MG63 (cell line): ENCODE measurements around the gene MAPK7. TPM values are rescaled to one million over a fixed set of nuclear protein-coding genes. Genes with fewer than 3 reads are reported as not detected.
A peak's percentile ranks its signal among the peaks of the same experiment; 100 is the strongest.

Experiments used
- DNase-seq: peaks from one replicate; pipeline ENCODE4 v3.0.0-alpha.2; 2020
- H3K27me3 ChIP-seq: fragments of 250-450 bp; sonication (Bioruptor Pico); 2 replicates; pipeline ENCODE4 v1.5.1; 2020; ENCODE audit warnings: mild to moderate bottlenecking, moderate library complexity
- H3K36me3 ChIP-seq: fragments of 250-450 bp; sonication (Bioruptor Pico); 2 replicates; pipeline ENCODE4 v1.5.1; 2020; ENCODE audit warnings: mild to moderate bottlenecking, moderate library complexity
- H3K4me3 ChIP-seq: fragments of 250-450 bp; sonication (Bioruptor Pico); 2 replicates; pipeline ENCODE4 v1.5.1; 2020; ENCODE audit warnings: mild to moderate bottlenecking, moderate library complexity
- H3K9me3 ChIP-seq: fragments of 250-450 bp; sonication (Bioruptor Pico); 2 replicates; pipeline ENCODE4 v1.5.1; 2020; ENCODE audit warnings: mild to moderate bottlenecking, moderate library complexity
- total RNA-seq: library from RNA; depleted of rRNA; stranded (reverse); fragments of >200 nt; shearing (Covaris generic); gene quantifications from 2 replicates; pipeline ENCODE4 v1.2.3, GENCODE V29; 2014; ENCODE audit warnings: low replicate concordance

Gene MAPK7
- total RNA-seq, 1 experiment from 2014 or later = 2.8 TPM

GRCh38 chr17:19399750-19400450 lies 21.6 kb downstream of the MAPK7 start:
- Histone ChIP-seq H3K9me3 (no peaks in the 10 kb centered on the region), H3K36me3 (no peaks in the 10 kb centered on the region), H3K4me3 (no peak overlapping the region), H3K27me3 (no peaks in the 10 kb centered on the region)
- no peak for DNase-seq

DNA sequence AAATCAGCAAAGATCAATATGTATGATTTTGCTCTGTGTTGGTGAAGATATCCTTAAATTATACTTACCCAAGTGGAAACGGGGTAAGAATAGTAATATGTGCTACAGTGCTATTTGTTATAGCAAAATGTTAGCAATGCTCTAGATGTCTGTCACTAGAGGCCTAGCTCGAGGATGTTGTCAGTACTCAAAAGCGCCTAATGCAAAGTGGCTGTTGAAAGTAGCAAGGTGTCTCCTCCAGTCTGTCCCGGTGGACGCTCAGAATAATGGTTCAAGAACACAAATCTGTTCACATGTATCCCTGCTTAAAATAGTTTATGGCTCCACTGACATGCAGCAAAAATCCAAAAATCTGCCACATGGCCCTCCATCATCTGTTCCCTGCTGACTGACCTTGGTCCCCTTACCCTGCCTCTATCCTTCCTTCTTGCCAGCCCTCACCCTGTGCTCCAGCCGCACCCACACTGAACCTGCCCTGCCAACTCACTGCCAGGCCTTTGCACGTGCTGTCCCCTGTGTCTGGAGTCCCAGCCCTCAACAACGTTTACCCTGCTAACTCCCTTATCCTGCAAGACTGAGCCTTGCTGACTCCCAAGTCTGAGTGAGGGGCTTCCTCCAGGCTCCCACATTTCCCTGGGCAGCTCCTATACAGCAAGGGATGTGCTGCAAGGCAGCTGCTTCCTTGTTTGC lies 23.2 kb downstream of the MAPK7 start:
- no peaks in the 10 kb centered on the region for H3K27me3 ChIP-seq
- H3K4me3 ChIP-seq = no peak overlapping the region
- no peaks in the 10 kb centered on the region for H3K36me3 ChIP-seq
- H3K9me3 ChIP-seq = no peaks in the 10 kb centered on the region
- no peak for DNase-seq

GRCh38 chr17:19402171-19402570 lies 23.9 kb downstream of the MAPK7 start:
- Histone ChIP-seq H3K27me3 (no peaks in the 10 kb centered on the region), H3K4me3 (no peak overlapping the region), H3K36me3 (no peaks in the 10 kb centered on the region), H3K9me3 (no peaks in the 10 kb centered on the region)
- DNase-seq = no peak

GRCh38 chr17:19403021-19403420 lies 24.7 kb downstream of the MAPK7 start:
- Histone ChIP-seq H3K9me3 (no peaks in the 10 kb centered on the region), H3K27me3 (no peaks in the 10 kb centered on the region), H3K4me3 (no peak overlapping the region), H3K36me3 (no peaks in the 10 kb centered on the region)
- no peak for DNase-seq

DNA sequence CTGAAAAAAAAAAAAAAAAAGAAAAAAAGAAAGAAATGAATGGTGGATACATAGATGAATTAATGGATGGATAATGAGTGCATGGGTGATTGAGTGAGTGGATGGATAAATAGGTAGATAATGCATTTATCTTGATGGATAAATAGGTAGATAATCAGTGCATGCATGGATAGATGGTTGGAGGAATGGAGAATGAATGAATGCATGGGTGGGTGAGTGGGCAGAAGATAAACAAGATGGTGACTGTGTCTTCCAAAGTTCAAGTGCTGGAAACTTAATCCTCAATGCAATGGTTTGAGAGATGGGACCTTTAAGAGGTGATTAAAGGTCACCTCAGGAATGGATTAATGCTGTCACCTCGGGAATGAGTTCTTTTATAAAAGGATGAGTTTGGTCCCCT lies 26.0 kb downstream of the MAPK7 start:
- no peak for DNase-seq
- no peaks in the 10 kb centered on the region for H3K27me3 ChIP-seq

GRCh38 chr17:19405114-19405513 lies 26.8 kb downstream of the MAPK7 start:
- Histone ChIP-seq H3K4me3 (no peak overlapping the region), H3K27me3 (no peaks in the 10 kb centered on the region), H3K9me3 (no peaks in the 10 kb centered on the region), H3K36me3 (no peaks in the 10 kb centered on the region)
- no peak for DNase-seq

More for the DNA sequence above, 26.0 kb downstream of the MAPK7 start:
- H3K9me3 ChIP-seq = no peaks in the 10 kb centered on the region
- H3K36me3 ChIP-seq = no peaks in the 10 kb centered on the region
- H3K4me3 ChIP-seq = no peak overlapping the region

DNA sequence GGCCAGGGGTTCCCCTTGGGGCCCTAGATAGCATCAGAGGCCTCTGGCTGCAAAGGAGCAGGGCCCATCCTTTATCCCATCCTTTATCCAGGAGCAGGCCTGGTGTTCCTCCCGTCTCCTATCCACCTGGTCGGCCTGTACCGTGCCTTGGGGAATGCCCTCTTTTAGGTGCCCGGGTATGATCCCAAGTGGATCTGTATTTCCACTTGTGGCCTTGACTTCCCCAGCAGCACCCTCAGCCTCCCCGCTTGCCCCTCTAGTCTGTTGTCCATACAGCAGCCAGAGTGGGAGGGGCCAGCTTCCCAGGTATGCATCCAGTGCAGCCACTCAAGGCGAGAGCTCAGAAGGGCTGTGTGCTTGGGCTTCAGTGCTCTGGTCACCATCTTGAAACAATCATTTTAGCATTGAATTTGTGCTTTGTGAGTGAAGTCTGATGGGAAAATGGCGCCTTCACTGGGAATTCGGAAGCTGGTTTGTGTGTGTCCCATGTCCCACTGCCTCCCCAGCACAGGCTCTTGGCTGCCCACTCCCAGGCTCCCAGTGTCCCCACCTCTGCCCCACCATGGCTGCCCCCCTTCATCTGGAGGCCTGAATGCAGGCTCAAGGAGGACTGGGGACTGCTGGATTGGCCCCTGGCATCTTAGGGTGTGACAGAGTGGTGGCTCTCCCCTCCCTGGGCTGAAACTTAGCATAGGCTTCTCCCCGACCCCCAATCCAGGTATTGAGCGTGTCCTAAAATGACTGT lies 29.5 kb downstream of the MAPK7 start:
- Histone ChIP-seq H3K36me3 (no peaks in the 10 kb centered on the region), H3K27me3 (no peaks in the 10 kb centered on the region), H3K4me3 (no peak overlapping the region), H3K9me3 (no peaks in the 10 kb centered on the region)
- no peak for DNase-seq

DNA sequence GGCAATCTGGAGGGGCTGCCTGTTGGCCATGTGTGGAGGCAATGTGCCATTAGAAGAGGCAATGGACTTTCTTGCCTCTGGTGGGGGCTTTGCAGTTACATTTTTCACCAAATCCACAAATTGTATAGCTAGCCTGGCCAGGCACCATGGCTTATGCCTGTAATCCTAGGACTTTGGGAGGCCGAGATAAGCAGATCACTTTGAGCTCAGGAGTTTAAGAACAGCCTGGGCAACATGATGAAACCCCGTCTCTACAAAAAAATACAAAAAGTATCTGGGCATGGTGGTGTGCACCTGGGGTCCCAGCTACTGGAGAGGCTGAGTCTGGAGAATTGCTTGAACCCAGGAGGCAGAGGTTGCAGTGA lies 30.0 kb downstream of the MAPK7 start:
- DNase-seq = no peak
- Histone ChIP-seq H3K9me3 (no peaks in the 10 kb centered on the region), H3K27me3 (no peaks in the 10 kb centered on the region), H3K36me3 (no peaks in the 10 kb centered on the region), H3K4me3 (no peak overlapping the region)

GRCh38 chr17:19409066-19409465 lies 30.8 kb downstream of the MAPK7 start:
- Histone ChIP-seq H3K36me3 (no peaks in the 10 kb centered on the region), H3K4me3 (no peak overlapping the region), H3K27me3 (no peaks in the 10 kb centered on the region), H3K9me3 (no peaks in the 10 kb centered on the region)
- DNase-seq = no peak

GRCh38 chr17:19409509-19409908 lies 31.2 kb downstream of the MAPK7 start:
- peak; percentile 56 for DNase-seq
- Histone ChIP-seq H3K36me3 (no peaks in the 10 kb centered on the region), H3K4me3 (no peak overlapping the region), H3K9me3 (no peaks in the 10 kb centered on the region), H3K27me3 (no peaks in the 10 kb centered on the region)

- Histone ChIP-seq H3K27me3 (no peaks in the 10 kb centered on the region), H3K9me3 (no peaks in the 10 kb centered on the region)
- DNase-seq = no peak
Measured at GRCh38 chr17:19410091-19410490, 31.8 kb downstream of the MAPK7 start.

GRCh38 chr17:19410875-19411620 lies 32.8 kb downstream of the MAPK7 start, which contains the start of gene RNF112:
TSS of gene RNF112 (plus strand) at chr17:19411232. CDS start at chr17:19411409, 177 bp downstream.
- no peaks in the 10 kb centered on the region for H3K36me3 ChIP-seq
- H3K4me3 ChIP-seq = no peak within 1 kb of the TSS
- H3K9me3 ChIP-seq = no peaks in the 10 kb centered on the region
- DNase-seq = no peak
- no peaks in the 10 kb centered on the region for H3K27me3 ChIP-seq

More at GRCh38 chr17:19410091-19410490, 31.8 kb downstream of the MAPK7 start:
- no peak overlapping the region for H3K4me3 ChIP-seq
- H3K36me3 ChIP-seq = no peaks in the 10 kb centered on the region

DNA sequence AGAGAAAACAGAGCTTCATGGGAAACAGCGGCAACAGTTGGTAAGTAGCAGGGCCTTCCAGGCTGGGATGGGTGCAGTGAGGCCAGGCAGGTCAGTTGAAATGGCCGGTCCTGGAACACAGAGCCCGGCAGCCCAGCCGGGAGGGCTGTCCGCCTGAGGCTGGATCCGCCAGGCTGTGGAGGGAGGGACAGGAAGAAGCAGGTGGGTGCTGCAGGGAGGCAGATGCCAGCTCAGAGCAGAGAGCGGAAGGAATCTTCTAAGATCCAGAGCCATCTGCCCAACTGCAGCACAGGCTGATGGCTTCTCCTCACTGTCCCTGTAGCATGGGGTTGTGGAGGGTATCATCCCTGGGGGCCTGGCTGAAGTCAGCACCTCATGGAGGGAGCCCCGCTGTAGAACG lies 33.3 kb downstream of the MAPK7 start:
- Histone ChIP-seq H3K9me3 (no peaks in the 10 kb centered on the region), H3K4me3 (no peak overlapping the region), H3K36me3 (no peaks in the 10 kb centered on the region), H3K27me3 (no peaks in the 10 kb centered on the region)
- DNase-seq = no peak

DNA sequence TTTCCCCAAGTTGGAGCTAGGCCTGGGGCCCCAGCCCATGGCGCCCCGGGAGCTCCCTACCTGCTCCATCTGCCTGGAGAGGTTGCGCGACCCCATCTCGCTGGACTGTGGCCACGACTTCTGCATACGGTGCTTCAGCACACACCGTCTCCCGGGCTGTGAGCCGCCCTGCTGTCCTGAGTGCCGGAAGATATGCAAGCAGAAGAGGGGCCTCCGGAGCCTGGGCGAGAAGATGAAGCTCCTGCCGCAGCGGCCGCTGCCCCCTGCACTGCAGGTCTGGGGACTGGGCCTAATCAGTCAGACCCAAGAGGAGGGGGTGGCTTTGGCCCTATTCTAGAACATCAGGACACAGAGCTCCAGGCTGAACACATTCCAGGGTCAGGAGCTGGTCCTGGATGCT lies 34.2 kb downstream of the MAPK7 start:
- no peak for DNase-seq
- H3K4me3 ChIP-seq = no peak overlapping the region
- no peaks in the 10 kb centered on the region for H3K9me3 ChIP-seq
- H3K27me3 ChIP-seq = no peaks in the 10 kb centered on the region
- no peaks in the 10 kb centered on the region for H3K36me3 ChIP-seq

DNA sequence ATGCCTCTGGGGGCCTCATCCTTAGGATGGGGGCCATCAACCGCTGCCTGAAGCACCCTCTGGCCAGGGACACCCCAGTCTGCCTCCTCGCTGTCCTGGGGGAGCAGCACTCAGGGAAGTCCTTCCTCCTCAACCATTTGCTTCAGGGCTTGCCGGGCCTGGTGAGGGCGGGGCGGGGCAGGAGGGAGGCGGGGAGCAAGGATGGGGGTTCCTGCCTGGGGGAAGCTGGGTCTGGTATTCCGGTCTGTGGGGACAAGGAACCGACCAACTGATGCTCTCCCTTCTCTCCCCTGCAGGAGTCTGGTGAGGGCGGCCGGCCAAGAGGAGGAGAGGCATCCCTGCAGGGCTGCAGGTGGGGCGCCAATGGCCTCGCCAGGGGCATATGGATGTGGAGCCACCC lies 34.7 kb downstream of the MAPK7 start:
- H3K27me3 ChIP-seq = no peaks in the 10 kb centered on the region
- no peaks in the 10 kb centered on the region for H3K36me3 ChIP-seq
- no peaks in the 10 kb centered on the region for H3K9me3 ChIP-seq
- no peak for DNase-seq
- no peak overlapping the region for H3K4me3 ChIP-seq

- Histone ChIP-seq H3K27me3 (no peaks in the 10 kb centered on the region), H3K9me3 (no peaks in the 10 kb centered on the region), H3K36me3 (no peaks in the 10 kb centered on the region), H3K4me3 (no peak overlapping the region)
- DNase-seq = no peak
Measured at GRCh38 chr17:19413761-19414160, 35.5 kb downstream of the MAPK7 start.
